GM18517 (cell line): ENCODE data around the gene PCDH15.

Experiments used
- ATAC-seq: cut with Tn5 transposase; IDR thresholded peaks from one replicate; pipeline ENCODE4 v1.9.1; 2021; ENCODE audit warnings: mild to moderate bottlenecking, moderate library complexity; ENCODE audit not compliant: unreplicated experiment

PCDH15 gene

DNA sequence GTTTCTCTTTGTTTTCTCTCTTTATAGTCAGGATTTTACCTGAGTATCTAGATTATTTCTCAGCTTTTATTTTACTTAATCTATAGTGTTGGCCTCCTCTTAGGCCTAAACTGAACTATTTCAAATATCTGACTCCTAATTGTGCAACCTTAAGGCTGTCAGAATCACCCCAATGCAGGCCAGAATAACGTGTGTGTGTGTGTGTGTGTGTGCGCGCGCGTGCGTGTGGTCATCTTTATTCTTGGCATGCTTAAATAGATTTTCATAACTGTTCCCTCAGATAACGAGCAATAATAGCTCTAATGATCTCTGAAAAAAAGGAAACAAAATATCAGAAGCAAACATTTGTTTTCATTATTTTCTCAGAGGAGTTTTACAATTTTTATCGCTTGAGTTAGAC, 92.4 kb downstream of the PCDH15 start:
- ATAC-seq: no peak

- no peak for ATAC-seq
Observed at GRCh38 chr10:54708021-54708420, 93.0 kb downstream of the PCDH15 start.

DNA sequence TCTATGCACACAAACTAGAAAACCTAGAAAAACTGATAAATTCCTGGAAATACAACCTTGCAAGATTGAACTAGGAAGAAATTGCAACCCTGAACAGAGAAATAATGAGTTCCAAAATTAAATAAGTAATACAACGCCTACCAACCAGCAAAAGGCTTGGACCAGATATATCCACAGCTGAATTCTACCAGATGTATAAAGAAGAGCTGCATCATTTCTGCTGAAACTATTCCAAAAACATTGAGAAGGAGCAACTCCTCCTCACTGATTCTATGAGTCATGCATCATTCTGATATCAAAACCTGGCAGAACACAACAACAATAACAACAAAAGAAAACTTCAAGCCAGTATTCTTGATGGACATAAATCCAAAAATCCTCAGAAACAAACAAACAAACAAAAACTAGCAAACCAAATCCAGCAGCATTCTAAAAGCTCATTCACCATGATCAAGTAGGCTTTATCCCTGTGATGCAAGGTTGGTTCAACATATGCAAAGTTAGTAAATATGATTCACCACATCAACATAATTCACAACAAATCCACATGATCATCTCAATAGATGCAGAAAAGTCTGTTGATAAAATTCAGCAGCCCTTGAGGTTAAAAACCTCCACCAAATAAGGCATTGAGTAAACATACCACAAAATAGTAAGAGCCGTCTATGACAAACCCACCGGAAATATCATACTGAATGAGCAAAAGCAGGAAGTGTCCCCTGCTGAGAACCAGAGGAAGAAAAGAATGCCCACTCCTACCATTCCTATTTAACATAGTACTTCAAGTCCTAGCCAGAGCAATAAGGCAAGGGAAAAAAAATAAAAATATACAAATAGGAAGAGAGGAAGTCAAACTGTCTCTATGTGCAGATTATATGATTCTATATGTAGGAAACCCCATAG, 98.2 kb downstream of the PCDH15 start:
- ATAC-seq: no peak

GRCh38 chr10:54691331-54691730, 109.7 kb downstream of the PCDH15 start:
- no peak for ATAC-seq

GRCh38 chr10:54682554-54682953, 118.5 kb downstream of the PCDH15 start:
- ATAC-seq: no peak

DNA sequence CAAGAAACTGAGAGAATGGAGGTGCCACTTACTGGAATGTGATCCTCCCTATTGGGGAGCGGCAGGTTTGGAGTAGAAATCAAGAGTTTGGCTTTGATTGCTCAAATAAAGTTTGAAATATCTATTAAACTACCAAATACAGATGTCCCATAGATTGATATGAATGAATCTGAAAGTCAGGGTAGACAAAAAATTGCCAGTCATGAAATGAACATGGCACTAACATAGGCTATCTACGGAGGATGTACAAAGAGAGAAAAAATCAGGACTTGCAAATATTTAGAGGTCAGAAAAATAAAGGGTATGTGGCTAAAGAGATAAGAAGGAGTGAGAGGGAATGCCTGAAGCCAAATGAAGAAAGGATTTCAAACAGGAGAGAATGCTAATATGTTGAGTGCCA, 119.9 kb downstream of the PCDH15 start:
- no peak for ATAC-seq

- ATAC-seq: no peak
Observed at GRCh38 chr10:54667136-54667535, 133.9 kb downstream of the PCDH15 start.

DNA sequence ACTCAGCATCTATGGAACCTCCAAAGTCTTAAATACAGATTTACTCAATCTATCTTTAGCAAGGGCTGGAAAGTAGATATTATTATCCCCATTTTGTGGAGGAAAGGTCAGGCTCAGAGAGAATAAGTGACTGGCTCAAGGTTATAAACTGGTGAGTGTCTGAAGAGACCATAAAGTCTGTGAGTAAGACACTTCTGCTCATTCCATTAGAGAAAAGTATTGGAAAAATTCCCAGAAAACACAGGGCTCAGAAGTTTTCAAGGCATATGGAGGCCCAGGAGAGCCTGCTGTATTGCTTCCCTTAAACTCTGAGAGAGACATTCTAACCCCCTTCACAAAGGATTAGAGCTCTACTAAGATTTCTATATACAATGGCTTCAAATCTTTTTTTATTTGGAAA, 134.8 kb downstream of the PCDH15 start:
- no peak for ATAC-seq

- ATAC-seq: no peak
Observed at GRCh38 chr10:54665095-54665494, 135.9 kb downstream of the PCDH15 start.

GRCh38 chr10:54660397-54660796, 140.6 kb downstream of the PCDH15 start:
- ATAC-seq: no peak

GRCh38 chr10:54656643-54657042, 144.4 kb downstream of the PCDH15 start:
- no peak for ATAC-seq

DNA sequence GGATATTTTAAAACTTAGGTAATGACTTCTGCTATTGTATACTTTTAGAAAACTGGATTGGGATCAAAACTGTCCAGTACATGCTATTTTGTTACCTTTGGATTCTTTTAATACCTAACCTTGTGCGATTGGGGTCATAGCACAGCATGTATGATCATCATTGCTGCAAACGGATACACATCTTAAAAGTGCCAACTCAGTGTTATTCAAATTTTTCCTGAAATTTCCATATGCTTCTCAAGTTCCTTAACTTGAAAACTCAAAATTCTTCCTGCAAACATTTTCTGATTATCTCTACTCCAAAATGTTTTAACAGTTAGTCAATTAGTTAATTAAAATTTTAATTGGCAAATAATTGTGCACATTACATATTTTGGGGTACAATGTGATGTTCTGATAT, 147.5 kb downstream of the PCDH15 start:
- ATAC-seq: no peak

DNA sequence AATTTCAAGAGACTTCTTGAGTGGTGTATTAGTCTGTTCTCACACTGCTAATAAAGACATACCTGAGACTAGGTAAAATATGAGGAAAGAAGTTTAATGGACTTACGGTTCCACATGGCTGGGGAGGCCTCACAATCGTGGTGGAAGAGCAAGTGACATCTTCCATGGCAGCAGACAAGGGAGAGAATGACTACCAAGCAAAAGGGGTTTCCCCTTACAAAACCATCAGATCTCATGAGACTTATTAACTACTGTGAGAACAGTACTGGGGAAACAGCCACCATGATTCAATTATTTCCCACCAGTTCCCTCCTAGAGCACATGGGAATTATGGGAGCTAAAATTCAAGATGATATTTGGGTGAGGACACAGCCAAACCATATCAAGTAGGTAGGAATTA, 150.5 kb downstream of the PCDH15 start:
- ATAC-seq: no peak

GRCh38 chr10:54622017-54622416, 179.0 kb downstream of the PCDH15 start:
- no peak for ATAC-seq

DNA sequence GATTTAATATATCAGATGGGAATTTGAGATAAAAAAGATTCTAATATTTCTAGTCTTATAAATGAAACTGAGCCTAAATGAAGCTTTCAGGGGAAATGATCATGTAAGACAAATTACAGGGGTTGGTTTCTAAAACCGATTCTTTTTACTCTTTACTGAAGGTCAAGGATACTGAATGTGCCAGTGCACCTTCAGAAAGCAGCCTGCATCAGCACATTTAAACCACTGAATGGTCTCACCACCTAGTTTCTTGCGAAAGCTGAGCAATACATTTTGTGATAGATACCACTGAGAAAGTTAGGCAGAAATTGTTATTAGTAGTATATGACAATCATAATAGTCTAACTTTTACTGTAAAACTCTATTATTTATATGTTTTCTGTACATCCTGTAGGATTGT, 180.7 kb downstream of the PCDH15 start:
- no peak for ATAC-seq

DNA sequence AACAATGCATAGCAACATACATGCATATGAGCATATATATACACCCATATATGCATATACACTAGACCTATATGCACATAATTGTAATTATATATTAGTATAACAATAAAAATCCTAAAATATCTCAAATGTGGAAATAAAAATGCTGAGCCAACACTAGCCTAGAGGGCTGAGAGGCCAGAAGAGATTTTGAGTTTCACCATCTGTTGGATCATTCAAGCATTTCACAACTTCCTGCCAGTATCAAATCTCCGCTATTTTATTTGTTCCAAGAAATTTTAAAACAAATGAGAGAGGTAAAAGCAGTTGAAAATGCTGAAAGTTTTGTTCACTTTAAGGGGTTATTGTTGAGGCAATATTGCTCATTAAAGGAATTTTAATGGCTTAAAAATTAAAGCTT, 187.0 kb downstream of the PCDH15 start:
- no peak for ATAC-seq

- ATAC-seq: no peak
Observed at GRCh38 chr10:54613162-54613561, 187.9 kb downstream of the PCDH15 start.

GRCh38 chr10:54609423-54609822, 191.6 kb downstream of the PCDH15 start:
- ATAC-seq: no peak

DNA sequence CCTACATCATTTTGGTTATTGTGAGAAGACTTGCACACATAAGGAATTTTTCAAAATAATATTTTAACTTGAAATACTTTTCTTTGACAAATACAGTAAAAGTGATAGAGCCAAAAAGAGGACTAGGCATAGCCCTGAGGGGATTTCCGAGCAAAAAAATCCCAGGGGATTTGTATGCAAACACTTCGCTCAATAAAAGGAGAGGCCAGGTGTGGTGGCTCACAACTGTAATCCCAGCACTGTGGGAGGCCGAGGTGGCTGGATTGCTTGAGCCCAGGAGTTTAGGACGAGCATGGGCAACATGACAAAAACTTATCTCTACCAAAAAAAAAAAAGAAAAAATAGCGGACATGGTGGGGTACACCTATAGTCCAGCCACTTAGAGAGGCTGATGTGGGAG, 193.0 kb downstream of the PCDH15 start:
- no peak for ATAC-seq

DNA sequence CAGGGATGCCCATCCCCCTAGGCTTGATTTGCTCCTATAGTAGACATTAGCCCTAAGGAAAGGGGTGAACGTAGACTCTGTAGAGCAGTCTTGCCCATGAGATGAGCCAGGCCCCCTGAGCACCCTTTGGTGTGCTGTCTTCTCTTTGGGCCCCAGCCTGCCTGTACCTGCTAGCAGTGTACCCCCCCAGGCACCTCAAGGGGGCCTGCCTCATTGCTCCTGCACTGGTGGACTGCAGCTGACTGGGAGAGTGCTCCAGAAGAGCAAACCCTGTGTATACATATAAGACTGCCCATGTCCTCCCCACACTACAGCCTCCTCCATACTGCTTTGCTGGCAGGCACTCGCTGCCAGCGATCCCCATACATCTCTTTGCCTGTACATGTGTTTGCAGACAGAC, 206.7 kb downstream of the PCDH15 start:
- no peak for ATAC-seq

- no peak for ATAC-seq
Observed at GRCh38 chr10:54587971-54588370, 213.1 kb downstream of the PCDH15 start.

- ATAC-seq: no peak
Observed at GRCh38 chr10:54585572-54585971, 215.5 kb downstream of the PCDH15 start.

DNA sequence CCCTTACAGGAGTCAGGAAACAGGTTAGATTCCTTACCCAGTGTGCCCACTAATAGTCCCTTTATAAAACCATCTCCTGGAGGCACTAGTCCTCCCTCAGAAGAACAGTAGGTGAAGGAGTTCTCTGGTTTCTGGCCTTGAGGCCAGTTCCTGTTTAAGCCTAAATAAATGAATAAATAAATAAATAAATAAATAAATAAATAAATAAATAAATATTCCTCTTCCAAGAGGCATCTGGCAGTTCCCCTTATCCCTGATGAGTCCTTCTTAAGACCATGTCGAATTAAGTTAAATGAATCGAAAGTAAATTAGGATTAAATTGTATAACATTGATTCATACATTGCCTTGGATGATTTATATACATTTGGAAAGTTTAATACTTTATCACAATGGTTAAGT, 223.3 kb downstream of the PCDH15 start:
- ATAC-seq: no peak
